Measurements from ENCODE around the gene IRF2BP1.

DNA sequence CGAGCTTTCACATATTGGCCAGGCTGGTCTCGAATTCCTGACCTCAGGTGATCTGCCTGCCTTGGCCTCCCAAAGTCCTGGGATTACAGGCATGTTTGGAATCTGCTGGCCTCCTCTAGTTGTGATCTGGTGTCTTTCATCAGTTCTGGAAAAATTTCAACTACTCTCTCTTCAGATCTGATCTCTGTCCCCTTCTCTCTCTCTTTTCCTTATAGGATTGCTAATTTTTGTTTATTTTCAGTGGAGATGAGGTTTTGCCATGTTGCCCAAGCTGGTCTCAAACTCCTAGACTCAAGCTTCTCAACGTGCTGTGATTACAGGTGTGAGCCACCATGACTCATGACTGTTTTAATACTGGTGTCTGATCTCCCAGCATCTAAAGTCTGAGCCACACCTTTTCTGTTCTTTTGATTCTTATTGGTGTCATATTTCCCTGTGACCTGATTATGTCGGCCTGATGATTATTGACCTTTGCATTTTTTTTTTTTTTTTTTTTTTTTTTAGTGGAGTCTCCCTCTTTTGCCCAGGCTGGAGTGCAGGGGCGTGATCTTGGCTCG is 39.0 kb upstream of the IRF2BP1 start:
- TF ChIP-seq TAF1 (IDR thresholded peaks at IDR 0.05; ENCODE audit: low read depth, low read length) (no peak), POLR2A (IDR thresholded peaks at IDR 0.05; ENCODE audit: low read depth, low read length) (no peak), POLR2AphosphoS5 (IDR thresholded peaks at IDR 0.05; ENCODE audit: low read depth, low read length) (no peak)

All from GM12891 (cell line).